DLD1 (cell line): Measurements from ENCODE around the gene BANK1.

ENCODE experiments used
- in situ Hi-C: cut with HindIII; loops from 2 replicates; pipeline ENCODE4 v1.10.0; 2017; ENCODE audit warnings: low sequenced_read_pairs

BANK1 gene, protein sequence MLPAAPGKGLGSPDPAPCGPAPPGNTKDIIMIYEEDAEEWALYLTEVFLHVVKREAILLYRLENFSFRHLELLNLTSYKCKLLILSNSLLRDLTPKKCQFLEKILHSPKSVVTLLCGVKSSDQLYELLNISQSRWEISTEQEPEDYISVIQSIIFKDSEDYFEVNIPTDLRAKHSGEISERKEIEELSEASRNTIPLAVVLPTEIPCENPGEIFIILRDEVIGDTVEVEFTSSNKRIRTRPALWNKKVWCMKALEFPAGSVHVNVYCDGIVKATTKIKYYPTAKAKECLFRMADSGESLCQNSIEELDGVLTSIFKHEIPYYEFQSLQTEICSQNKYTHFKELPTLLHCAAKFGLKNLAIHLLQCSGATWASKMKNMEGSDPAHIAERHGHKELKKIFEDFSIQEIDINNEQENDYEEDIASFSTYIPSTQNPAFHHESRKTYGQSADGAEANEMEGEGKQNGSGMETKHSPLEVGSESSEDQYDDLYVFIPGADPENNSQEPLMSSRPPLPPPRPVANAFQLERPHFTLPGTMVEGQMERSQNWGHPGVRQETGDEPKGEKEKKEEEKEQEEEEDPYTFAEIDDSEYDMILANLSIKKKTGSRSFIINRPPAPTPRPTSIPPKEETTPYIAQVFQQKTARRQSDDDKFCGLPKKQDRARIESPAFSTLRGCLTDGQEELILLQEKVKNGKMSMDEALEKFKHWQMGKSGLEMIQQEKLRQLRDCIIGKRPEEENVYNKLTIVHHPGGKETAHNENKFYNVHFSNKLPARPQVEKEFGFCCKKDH

GRCh38 chr4:101790521-101791181 is at the start of gene BANK1:
TSS of gene BANK1 (plus strand) at chr4:101790730. CDS start at chr4:101790881, 151 bp downstream.
- in situ Hi-C loops: no loop called here

- in situ Hi-C loops: no loop called here
Observed at GRCh38 chr4:101753721-101754120, 36.8 kb upstream of the BANK1 start.

- in situ Hi-C loops: no loop called here
Observed at GRCh38 chr4:101756181-101756580, 34.3 kb upstream of the BANK1 start.

DNA sequence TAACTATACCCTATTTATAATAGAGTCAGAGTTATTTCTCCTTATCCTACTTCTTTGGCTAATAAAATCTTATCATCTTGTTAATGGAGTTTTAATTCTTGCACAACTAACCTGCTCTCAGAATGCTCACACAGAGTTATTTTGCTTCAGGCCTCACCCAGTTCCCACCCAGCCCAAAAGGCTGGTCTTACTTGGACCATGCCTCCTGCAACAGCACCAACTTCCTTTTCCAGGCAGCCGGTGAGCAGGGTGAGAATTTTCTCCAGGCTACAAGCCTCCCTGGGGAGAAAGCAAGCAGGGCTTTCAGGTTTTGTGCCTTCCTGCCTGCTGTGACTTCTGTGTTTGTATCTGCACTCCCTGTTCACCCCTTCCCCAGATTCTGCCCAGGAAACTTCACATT is 29.1 kb upstream of the BANK1 start:
- in situ Hi-C loops: no loop called here

DNA sequence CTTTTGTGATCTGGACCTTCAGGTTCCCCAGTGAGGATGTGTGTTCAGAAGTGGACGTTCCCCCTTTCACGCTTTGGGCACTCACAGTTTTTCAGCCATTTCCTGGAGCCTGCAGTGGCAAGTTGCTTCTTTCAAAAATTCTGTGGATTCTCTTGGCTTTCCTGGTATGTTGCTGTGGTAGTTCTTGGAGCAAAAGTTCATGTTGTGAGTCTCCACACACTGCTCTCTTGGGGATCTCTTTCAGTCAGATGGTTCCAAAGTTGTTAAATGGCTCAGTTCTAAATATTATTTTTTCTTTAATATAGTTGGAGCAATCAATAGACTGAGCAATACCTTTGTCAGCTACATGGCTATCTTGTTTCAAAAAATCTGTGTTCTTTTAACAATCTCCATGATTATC is 28.5 kb upstream of the BANK1 start:
- in situ Hi-C loops: no loop called here

DNA sequence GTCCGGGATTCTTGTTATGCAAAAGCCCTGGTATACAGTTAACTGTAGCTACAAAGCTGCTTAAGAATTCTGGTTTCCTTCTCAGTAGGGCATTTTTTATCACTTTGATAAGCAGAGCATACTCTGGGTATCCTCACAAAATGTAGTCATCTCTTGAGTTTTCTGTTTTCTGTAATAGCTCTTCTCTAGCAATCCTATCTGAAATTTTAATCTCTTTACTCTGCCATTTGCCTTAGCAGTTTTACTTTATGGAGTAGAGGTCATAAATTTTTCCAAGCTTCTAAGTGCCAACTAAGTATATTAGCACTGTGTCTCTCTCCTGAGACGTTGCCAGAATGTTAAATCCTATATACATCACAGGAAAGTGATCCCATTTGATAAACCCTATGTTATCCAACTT is 28.0 kb upstream of the BANK1 start:
- in situ Hi-C loops: no loop called here

GRCh38 chr4:101763576-101763975 is 27.0 kb upstream of the BANK1 start:
- in situ Hi-C loops: no loop called here

- in situ Hi-C loops: no loop called here
Observed at GRCh38 chr4:101774807-101775206, 15.7 kb upstream of the BANK1 start.

- in situ Hi-C loops: no loop called here
Observed at GRCh38 chr4:101777431-101777830, 13.1 kb upstream of the BANK1 start.

DNA sequence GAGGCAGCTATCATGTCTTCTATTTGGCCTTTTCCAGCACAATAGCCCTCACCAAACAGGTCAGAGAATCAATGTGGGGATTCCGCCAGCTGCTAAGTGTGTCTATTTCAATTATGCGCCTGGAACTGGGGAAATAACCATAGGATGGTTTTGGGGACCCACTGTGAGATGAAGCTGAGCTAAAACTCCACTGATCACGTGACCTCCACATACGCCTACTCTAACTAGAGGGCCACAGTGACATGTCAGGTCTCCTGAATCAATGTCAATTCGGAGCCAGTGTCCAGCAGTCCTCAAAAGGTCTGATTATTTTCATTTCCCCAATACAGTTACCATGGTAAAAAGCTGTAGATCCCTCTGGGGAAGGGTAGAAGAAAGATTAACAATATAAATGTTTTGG is 10.2 kb upstream of the BANK1 start:
- in situ Hi-C loops: no loop called here

GRCh38 chr4:101782546-101782945 is 8.0 kb upstream of the BANK1 start:
- in situ Hi-C loops: no loop called here

- in situ Hi-C loops: no loop called here
Observed at GRCh38 chr4:101784957-101785356, 5.6 kb upstream of the BANK1 start.

DNA sequence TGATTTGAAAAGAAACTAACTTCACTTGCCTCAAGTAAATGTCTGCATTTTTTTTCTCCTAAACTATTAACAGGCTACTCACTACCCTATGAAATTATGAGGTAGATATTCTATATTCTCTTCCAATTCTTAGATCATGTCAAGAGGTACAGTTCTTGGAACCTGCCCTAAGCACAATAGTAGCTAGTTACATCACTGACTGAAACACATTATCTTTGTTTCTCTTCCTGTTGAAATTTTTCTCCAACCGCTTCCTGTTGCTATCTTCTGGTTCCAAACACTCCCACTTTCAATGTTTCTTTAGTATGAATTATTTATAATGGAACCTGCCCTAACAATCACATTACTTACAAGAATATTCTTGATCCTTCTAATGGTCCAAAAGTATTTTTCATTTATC is 5.0 kb upstream of the BANK1 start:
- in situ Hi-C loops: no loop called here

- in situ Hi-C loops: no loop called here
Observed at GRCh38 chr4:101787701-101788316, 2.7 kb upstream of the BANK1 start.

- in situ Hi-C loops: no loop called here
Observed at GRCh38 chr4:101791182-101791558, 640 bp downstream of the BANK1 start.

DNA sequence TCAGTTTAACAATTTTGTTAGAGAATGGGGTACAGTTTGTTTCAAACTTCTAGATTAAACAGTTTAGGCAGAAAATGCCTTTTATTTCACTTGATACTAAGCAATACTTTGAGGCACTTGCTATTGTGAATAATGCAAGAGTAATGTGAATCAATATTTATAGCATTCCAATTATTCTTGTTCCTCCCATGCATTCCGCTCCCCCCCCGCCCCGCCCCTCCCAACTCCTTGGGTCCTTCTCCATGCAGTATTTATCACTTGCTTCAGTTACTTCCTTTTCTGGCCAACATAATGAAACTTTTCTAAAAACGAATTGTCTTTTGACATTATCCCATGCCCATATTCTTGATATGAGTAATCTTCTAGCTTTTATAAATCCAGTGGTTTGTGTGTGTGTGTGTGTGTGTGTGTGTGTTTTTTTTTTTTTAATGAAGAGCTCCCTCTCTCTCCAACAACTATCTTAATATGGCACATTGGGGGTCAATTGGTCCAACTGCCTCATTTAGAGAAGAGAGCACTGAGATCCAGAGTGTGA is 1.6 kb downstream of the BANK1 start:
- in situ Hi-C loops: no loop called here

DNA sequence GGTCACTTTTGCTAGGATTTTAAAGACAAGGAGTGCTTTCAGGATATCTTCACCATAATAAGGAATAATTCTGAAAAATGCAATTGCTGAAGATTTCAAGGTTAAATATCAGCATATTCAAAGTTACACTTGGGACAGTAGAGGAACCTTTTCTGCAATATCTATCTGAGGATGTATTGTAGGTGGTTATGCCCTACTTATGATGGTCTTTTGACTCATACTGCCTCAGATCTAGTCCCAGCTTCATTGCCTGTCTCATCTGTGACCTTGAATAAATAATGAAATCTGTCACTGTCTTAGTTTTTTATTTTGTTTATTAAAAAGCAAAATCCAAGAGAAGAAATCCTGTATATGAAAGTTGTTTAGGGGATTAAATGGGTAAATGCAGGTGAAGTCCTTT is 2.9 kb downstream of the BANK1 start:
- in situ Hi-C loops: no loop called here

DNA sequence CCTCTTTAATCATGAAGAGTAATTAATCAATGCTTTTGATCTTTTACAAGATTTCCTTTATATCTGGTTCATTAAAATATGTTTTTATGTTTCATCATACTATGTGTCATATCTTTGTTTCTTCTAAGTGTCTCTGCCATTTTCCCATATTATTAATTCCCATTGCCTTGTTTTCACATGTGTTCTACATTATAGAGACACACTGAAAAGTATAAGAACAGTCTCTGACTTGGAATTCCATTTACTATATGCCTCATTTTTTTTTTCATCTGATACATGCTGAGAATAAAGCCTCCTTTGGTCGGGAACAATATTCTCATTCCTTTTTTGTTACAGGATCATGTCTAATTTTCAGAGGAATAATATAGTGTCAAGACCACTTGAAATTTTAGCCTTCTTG is 4.3 kb downstream of the BANK1 start:
- in situ Hi-C loops: no loop called here

DNA sequence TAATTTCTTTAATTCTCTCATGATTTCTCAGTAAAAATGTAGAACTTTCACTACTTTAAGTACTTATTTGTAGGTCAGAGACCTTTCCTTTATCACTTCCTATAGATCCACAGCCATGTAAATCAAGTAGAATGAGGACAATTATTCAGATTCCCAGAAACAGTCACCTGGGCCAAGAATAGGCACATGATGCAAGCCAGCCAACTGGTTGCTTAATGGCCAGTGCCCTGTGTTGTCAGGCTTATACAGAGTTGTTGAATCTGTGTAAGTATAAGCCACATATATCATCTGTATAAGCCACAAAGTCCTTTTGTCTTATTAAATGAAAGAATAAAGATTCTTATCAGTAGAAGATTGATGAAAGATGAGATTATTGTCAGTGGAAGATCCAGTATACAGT is 5.2 kb downstream of the BANK1 start:
- in situ Hi-C loops: no loop called here

- in situ Hi-C loops: no loop called here
Observed at GRCh38 chr4:101801958-101802357, 11.4 kb downstream of the BANK1 start.

DNA sequence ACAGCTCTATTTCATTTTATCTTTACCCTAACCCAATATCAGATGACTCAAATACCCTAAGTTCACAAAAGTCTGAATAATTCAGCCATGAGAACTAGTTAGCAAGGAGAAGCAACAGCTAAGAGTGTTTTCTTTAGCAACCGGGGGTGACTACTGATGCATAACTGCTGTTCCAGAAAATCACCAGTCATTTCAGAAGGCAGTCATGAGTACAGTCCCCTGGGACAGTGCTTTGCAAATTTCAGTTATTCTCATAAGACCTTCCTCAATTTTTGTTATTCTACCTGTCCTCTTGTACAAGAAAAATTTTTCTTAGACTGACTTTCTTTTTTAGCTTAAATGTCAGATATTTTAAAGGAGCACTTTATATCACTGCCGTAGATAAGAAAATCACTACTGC is 16.4 kb downstream of the BANK1 start:
- in situ Hi-C loops: no loop called here
